HepG2 (cell line): Measurements from ENCODE around the gene SLC9A8. TPM values are rescaled to one million over a fixed set of nuclear protein-coding genes. Genes with fewer than 3 reads are reported as not detected.

Experiments used
- ATAC-seq: fragments of 200-7000 bp; cut with Tn5 transposase; 3 replicates; pipeline ENCODE4 v1.9.1; 2020; ENCODE audit warnings: mild to moderate bottlenecking, moderate library complexity
- BruUV-seq: library from RNA; stranded (reverse); fragments of 400-500 nt; replicated peaks from 2 replicates; lab custom pipeline; 2021; lab: Mats Ljungman, UMichigan
- CTCF ChIA-PET: fragments of 300-600 bp; formaldehyde crosslinking; extraction: SDS; loops from one replicate; lab custom pipeline; 2021; ENCODE audit warnings: low total read pairs, inconsistent platforms, low intra/inter-chr PET ratio; lab: Yijun Ruan, JAX
- POLR2A ChIA-PET: fragments of 350-600 bp; sonication (Branson Sonifier 250); formaldehyde crosslinking; loops from one replicate; lab custom pipeline; 2020; ENCODE audit warnings: antibody characterized with exemption, inconsistent platforms; lab: Yijun Ruan, JAX
- DNase-seq: peaks from one replicate; pipeline ENCODE4 v3.0.0-alpha.2; 2015; ENCODE audit warnings: low spot score
- FAIRE-seq: peaks from 3 replicates; lab custom pipeline; 2011; peaks lifted over from hg19 to GRCh38; lab: Jason Lieb, UNC
- H2AFZ ChIP-seq: one replicate; pipeline ENCODE4 v1.6.1; 2011; ENCODE audit warnings: low read length, inconsistent platforms
- H3K27ac ChIP-seq: fragments of 300-600 bp; 3 replicates; pipeline ENCODE4 v1.8.0; 2011; ENCODE audit warnings: mixed run types, mild to moderate bottlenecking, mixed read lengths, low read length, inconsistent platforms; ENCODE audit not compliant: insufficient read depth; ENCODE audit errors: extremely low read length
- H3K27me3 ChIP-seq, 2 experiments: fragments of 200-600 bp in 1 of 2; 2 replicates in 1 of 2; 3 replicates in 1 of 2; pipeline versions ENCODE4 v1.6.0 to v1.8.0; 2011; ENCODE audit warnings: low read length in 2 of 2, mild to moderate bottlenecking in 2 of 2, moderate library complexity in 2 of 2, inconsistent platforms in 1 of 2; ENCODE audit not compliant: insufficient read depth in 2 of 2, control insufficient read depth in 1 of 2
- H3K36me3 ChIP-seq, 2 experiments: fragments of 200-600 bp in 1 of 2; replicated peaks in 1 of 2; 2 replicates in 1 of 2; 3 replicates in 1 of 2; pipeline versions ENCODE4 v1.5.1 to v1.8.0; 2011; ENCODE audit warnings: low read length in 2 of 2, inconsistent platforms in 1 of 2; ENCODE audit not compliant: insufficient read depth in 2 of 2, control insufficient read depth in 1 of 2
- H3K4me1 ChIP-seq: 2 replicates; pipeline ENCODE4 v1.5.1; 2012; ENCODE audit warnings: low read length, inconsistent platforms; ENCODE audit not compliant: insufficient read depth
- H3K4me2 ChIP-seq: 2 replicates; pipeline ENCODE4 v1.6.0; 2011; ENCODE audit warnings: low read depth, low read length, inconsistent platforms
- H3K4me3 ChIP-seq, 3 experiments: fragments of 200-600 bp in 1 of 3; sonication (generic), shearing (Covaris generic) in 1 of 3; replicated peaks in 1 of 3; 2 replicates each; pipeline ENCODE4 v1.5.1; 2011 to 2016; ENCODE audit warnings: low read length in 3 of 3, inconsistent platforms in 2 of 3, low read depth in 2 of 3, mild to moderate bottlenecking in 2 of 3, control low read depth in 1 of 3, mixed read lengths in 1 of 3; ENCODE audit not compliant: insufficient read depth in 1 of 3
- H3K79me2 ChIP-seq: one replicate; pipeline ENCODE4 v1.6.1; 2011; ENCODE audit warnings: low read length, inconsistent platforms; ENCODE audit not compliant: insufficient read depth
- H3K9ac ChIP-seq: 2 replicates; pipeline ENCODE4 v1.6.0; 2011; ENCODE audit warnings: mild to moderate bottlenecking, low read depth, low read length, inconsistent platforms; ENCODE audit not compliant: insufficient read depth
- H3K9me3 ChIP-seq: 2 replicates; pipeline ENCODE4 v1.5.1; 2012; ENCODE audit warnings: mild to moderate bottlenecking, low read length
- H4K20me1 ChIP-seq: 2 replicates; pipeline ENCODE4 v1.6.0; 2011; ENCODE audit warnings: inconsistent platforms, mild to moderate bottlenecking, low read length, moderate library complexity; ENCODE audit not compliant: insufficient read depth
- CENPX ChIP-seq: sonication (generic); formaldehyde crosslinking; IDR thresholded peaks from 2 replicates; pipeline ENCODE4 v1.9.0; 2021; ENCODE audit warnings: mild to moderate bottlenecking, missing genetic modification reagents, moderate library complexity
- MTA3 ChIP-seq: sonication (generic); formaldehyde crosslinking; IDR thresholded peaks from 2 replicates; pipeline ENCODE4 v1.4.0; 2020; ENCODE audit warnings: missing genetic modification reagents
- POLR2A ChIP-seq, 2 experiments: IDR thresholded peaks; 2 replicates each; pipeline ENCODE4 v1.6.1; 2011; ENCODE audit warnings: low read depth in 2 of 2, low read length in 2 of 2, mild to moderate bottlenecking in 1 of 2, moderate library complexity in 1 of 2; ENCODE audit not compliant: insufficient read depth in 1 of 2
- RXRB ChIP-seq: IDR thresholded peaks from 2 replicates; pipeline ENCODE4 v1.6.1; 2016; ENCODE audit warnings: borderline replicate concordance, missing genetic modification reagents, missing compliant biosample characterization
- SNRNP70 ChIP-seq: fragments of 200-400 bp; formaldehyde crosslinking; IDR thresholded peaks from 2 replicates; pipeline ENCODE4 v1.6.1; 2017; ENCODE audit warnings: mild to moderate bottlenecking, low read depth, low read length, moderate library complexity
- SRY ChIP-seq: sonication (generic); formaldehyde crosslinking; IDR thresholded peaks from 2 replicates; pipeline ENCODE4 v1.8.0; 2022; ENCODE audit warnings: mild to moderate bottlenecking, missing genetic modification reagents
- TBL1XR1 ChIP-seq: fragments of 150-350 bp; IDR thresholded peaks from 2 replicates; pipeline ENCODE4 v1.6.1; 2014; ENCODE audit warnings: borderline replicate concordance, low read length; ENCODE audit not compliant: partially characterized antibody
- TOE1 ChIP-seq: sonication (generic); formaldehyde crosslinking; IDR thresholded peaks from 2 replicates; pipeline ENCODE4 v1.4.0; 2020; ENCODE audit warnings: mild to moderate bottlenecking, missing genetic modification reagents
- YY1 ChIP-seq: IDR thresholded peaks from 2 replicates; pipeline ENCODE4 v1.6.1; 2011; ENCODE audit warnings: low read length, low read depth, moderate library complexity, mild to moderate bottlenecking; ENCODE audit not compliant: insufficient read depth, insufficient replicate concordance
- ZBTB8A ChIP-seq: sonication (generic); formaldehyde crosslinking; IDR thresholded peaks from 2 replicates; pipeline ENCODE4 v1.4.0; 2020; ENCODE audit warnings: mild to moderate bottlenecking, low read depth, missing genetic modification reagents, borderline replicate concordance
- ZKSCAN8 ChIP-seq: IDR thresholded peaks from 2 replicates; pipeline ENCODE4 v1.6.1; 2016; ENCODE audit warnings: borderline replicate concordance, missing genetic modification reagents, missing compliant biosample characterization
- ZNF180 ChIP-seq: sonication (generic); formaldehyde crosslinking; IDR thresholded peaks from 2 replicates; pipeline ENCODE4 v1.4.0; 2020; ENCODE audit warnings: low read depth, missing genetic modification reagents, borderline replicate concordance
- ZNF790 ChIP-seq: sonication (generic); formaldehyde crosslinking; IDR thresholded peaks from 2 replicates; pipeline ENCODE4 v1.8.0; 2022; ENCODE audit warnings: missing genetic modification reagents, mild to moderate bottlenecking, borderline replicate concordance
- WGBS: methylation state at CpG from one replicate; pipeline ENCODE4 v1.1.6; 2017; ENCODE audit warnings: low lambda C conversion rate; 5-methylcytosine and 5-hydroxymethylcytosine counted together
- in situ Hi-C: cut with HindIII; loops from 2 replicates; pipeline ENCODE4 v1.10.0; 2017; ENCODE audit warnings: low pct_unique_long_range_greater_than_20kb; ENCODE audit not compliant: extremely low pct_ligation_motif_present
- intact Hi-C: fragments of 100-400 bp; cut with micrococcal nuclease; formaldehyde crosslinking; loops from one replicate; pipeline ENCODE4 v1.10.0; 2022; ENCODE audit not compliant: unreplicated experiment
- polyA plus RNA-seq, 8 experiments: library from polyadenylated mRNA; depleted of rRNA in 3 of 8; stranded (reverse) in 7 of 8; unstranded in 1 of 8; fragments of >200 nt; fragmentation: Illumina TruSeq in 4 of 8; extraction: Trizol in 4 of 8; gene quantifications; 2 replicates each; pipeline versions ENCODE4 v1.2.1 to v1.2.3, GENCODE V29; 2011 to 2016; ENCODE audit warnings: low read depth in 4 of 8, missing spikeins in 1 of 8, mixed read lengths in 1 of 8; ENCODE audit not compliant: insufficient read depth in 1 of 8
- total RNA-seq, 5 experiments: library from RNA; depleted of rRNA; stranded (reverse); fragments of >200 nt; fragmentation: Illumina TruSeq; extraction: Trizol; gene quantifications; 2 replicates each; pipeline ENCODE4 v1.2.3, GENCODE V29; 2016; ENCODE audit warnings: low read depth in 1 of 5
- TF ChIP-seq, protein P1 (sequence below): IDR thresholded peaks from 2 replicates; pipeline ENCODE4 v1.6.1; 2018; ENCODE audit warnings: missing genetic modification reagents
- TF ChIP-seq, protein P2 (sequence below): sonication (generic); formaldehyde crosslinking; IDR thresholded peaks from 2 replicates; pipeline ENCODE4 v1.4.0; 2020; ENCODE audit warnings: missing genetic modification reagents, borderline replicate concordance
- TF ChIP-seq, protein P3 (sequence below): sonication (generic); formaldehyde crosslinking; IDR thresholded peaks from 2 replicates; pipeline ENCODE4 v1.5.0; 2020; ENCODE audit warnings: mild to moderate bottlenecking, missing genetic modification reagents

Gene SLC9A8
- total and polyA plus RNA-seq, 2 of the 13 experiments (the other 11 are each of a cell fraction or from before 2014, with no cell fraction given): 4.1 to 7.4 TPM

DNA sequence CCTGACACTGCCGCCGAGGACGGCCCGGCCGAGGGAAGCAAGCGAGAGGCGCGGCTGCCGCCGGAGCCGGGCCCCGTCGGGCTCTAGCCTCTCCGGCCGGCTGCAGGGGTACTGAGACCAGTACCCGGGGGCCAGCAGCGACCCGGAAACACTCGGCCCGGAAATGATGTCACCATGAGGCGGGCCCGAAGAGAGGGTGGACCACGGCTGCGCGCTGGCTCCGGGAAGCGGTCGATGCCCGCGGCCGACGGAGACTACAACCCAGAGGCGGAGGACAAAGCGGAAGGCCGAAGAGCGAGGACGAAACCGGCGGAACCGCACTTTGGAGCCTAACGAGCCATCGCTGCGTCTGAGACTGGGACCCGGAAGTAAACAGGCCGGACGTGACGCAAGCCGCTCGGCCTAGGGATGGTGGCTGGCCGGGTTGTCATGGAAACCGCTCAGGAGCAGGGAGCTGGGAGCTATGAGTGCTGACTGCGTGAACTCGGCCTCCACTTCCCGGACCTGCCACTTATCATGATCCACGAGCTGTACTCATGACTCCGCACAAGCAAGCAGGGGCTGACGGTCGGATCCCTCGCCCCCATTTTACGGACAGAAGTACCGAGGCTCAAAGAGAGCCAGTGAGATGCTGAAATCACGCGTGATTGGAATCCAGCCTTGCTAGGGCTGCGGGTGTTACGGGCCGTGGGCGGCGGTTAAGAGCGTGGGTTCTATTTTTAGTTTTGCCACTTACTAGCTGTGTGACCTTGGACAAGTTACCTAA lies 102.9 kb downstream of the SLC9A8 start, which contains the start of gene SPATA2:
Gene SPATA2, minus strand, starts transcription at position 150 of the 766 bp plus-strand sequence. CDS start 7,039 bp downstream, outside the sequence.
- H4K20me1 ChIP-seq: no peaks in the 10 kb centered on the region
- H3K79me2 ChIP-seq: peaks cover 46% of the 10 kb centered on the region
- TF ChIP-seq CENPX (no peak), TBL1XR1 (peak; percentile 7), RXRB (CRISPR knock-in tag) (peak; percentile 33; the same call in 1 of the 2 replicates), ZBTB8A (CRISPR knock-in tag) (no peak), TOE1 (CRISPR knock-in tag) (peak; percentile 43; the same call in 1 of the 2 replicates), ZNF790 (CRISPR knock-in tag) (peak; percentile 14; the same call in 1 of the 2 replicates), SNRNP70 (no peak), ZKSCAN8 (no peak; the same call in 1 of the 2 replicates), SRY (peak; percentile 74; the same call in 1 of the 2 replicates), MTA3 (no peak), YY1 (peak; percentile 79), ZNF180 (CRISPR knock-in tag) (no peak), POLR2A (IDR thresholded peaks at IDR 0.05; ENCODE audit: insufficient read depth in 1 of 2, low read depth in 2 of 2, low read length in 2 of 2) (peak; percentile 72 to 83)
- TF ChIP-seq, protein P1, sequence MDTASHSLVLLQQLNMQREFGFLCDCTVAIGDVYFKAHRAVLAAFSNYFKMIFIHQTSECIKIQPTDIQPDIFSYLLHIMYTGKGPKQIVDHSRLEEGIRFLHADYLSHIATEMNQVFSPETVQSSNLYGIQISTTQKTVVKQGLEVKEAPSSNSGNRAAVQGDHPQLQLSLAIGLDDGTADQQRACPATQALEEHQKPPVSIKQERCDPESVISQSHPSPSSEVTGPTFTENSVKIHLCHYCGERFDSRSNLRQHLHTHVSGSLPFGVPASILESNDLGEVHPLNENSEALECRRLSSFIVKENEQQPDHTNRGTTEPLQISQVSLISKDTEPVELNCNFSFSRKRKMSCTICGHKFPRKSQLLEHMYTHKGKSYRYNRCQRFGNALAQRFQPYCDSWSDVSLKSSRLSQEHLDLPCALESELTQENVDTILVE: peak; percentile 96
- TF ChIP-seq, protein P2, sequence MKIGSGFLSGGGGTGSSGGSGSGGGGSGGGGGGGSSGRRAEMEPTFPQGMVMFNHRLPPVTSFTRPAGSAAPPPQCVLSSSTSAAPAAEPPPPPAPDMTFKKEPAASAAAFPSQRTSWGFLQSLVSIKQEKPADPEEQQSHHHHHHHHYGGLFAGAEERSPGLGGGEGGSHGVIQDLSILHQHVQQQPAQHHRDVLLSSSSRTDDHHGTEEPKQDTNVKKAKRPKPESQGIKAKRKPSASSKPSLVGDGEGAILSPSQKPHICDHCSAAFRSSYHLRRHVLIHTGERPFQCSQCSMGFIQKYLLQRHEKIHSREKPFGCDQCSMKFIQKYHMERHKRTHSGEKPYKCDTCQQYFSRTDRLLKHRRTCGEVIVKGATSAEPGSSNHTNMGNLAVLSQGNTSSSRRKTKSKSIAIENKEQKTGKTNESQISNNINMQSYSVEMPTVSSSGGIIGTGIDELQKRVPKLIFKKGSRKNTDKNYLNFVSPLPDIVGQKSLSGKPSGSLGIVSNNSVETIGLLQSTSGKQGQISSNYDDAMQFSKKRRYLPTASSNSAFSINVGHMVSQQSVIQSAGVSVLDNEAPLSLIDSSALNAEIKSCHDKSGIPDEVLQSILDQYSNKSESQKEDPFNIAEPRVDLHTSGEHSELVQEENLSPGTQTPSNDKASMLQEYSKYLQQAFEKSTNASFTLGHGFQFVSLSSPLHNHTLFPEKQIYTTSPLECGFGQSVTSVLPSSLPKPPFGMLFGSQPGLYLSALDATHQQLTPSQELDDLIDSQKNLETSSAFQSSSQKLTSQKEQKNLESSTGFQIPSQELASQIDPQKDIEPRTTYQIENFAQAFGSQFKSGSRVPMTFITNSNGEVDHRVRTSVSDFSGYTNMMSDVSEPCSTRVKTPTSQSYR (CRISPR knock-in tag): 0 out of 2 replicates have a peak, but pooled peaks have one; percentile 19
- TF ChIP-seq, protein P3, sequence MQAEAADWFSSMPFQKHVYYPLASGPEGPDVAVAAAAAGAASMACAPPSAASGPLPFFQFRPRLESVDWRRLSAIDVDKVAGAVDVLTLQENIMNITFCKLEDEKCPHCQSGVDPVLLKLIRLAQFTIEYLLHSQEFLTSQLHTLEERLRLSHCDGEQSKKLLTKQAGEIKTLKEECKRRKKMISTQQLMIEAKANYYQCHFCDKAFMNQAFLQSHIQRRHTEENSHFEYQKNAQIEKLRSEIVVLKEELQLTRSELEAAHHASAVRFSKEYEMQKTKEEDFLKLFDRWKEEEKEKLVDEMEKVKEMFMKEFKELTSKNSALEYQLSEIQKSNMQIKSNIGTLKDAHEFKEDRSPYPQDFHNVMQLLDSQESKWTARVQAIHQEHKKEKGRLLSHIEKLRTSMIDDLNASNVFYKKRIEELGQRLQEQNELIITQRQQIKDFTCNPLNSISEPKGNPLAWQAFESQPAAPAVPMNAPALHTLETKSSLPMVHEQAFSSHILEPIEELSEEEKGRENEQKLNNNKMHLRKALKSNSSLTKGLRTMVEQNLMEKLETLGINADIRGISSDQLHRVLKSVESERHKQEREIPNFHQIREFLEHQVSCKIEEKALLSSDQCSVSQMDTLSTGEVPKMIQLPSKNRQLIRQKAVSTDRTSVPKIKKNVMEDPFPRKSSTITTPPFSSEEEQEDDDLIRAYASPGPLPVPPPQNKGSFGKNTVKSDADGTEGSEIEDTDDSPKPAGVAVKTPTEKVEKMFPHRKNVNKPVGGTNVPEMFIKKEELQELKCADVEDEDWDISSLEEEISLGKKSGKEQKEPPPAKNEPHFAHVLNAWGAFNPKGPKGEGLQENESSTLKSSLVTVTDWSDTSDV (CRISPR knock-in tag): peak; percentile 86; the same call in 1 of the 2 replicates

More for the DNA sequence above, 102.9 kb downstream of the SLC9A8 start, which contains the start of gene SPATA2:
- no peaks in the 10 kb centered on the region; a peak in 1 of 5 replicates for H3K27me3 ChIP-seq
- peaks cover 2 to 3% of the 10 kb centered on the region in 2 experiments; a peak in 4 of 5 replicates for H3K36me3 ChIP-seq
- DNase-seq (peak; percentile 98), ATAC-seq (peak; percentile 82), FAIRE-seq (peak; percentile 67)
- ChIA-PET POLR2A (interaction anchor here (0.8 to 2.6 kb wide), 27 partner anchors 10 to 635 kb away, joined by 3 to 105 read pairs (median 5); partner anchors contain the start of genes PEDS1, RNF114 and SLC9A8), CTCF (interaction anchor here (2.3 kb wide), 1 partner anchor 13 kb away, joined by 10 read pairs; no protein-coding TSS in a partner anchor)
- intact Hi-C loops (loop anchor here (2.0 kb wide), 1 partner anchor 13 kb away; no protein-coding TSS in a partner anchor), in situ Hi-C loops (no loop called here)
- peaks cover 70% of the 10 kb centered on the region for H3K4me1 ChIP-seq
- TSS peak; percentile 81 for BruUV-seq
- peak within 1 kb of the TSS; percentile 97 for H3K27ac ChIP-seq
- H3K4me2 ChIP-seq: peak within 1 kb of the TSS; percentile 98
- no peaks in the 10 kb centered on the region for H3K9me3 ChIP-seq
- peak within 1 kb of the TSS; percentile 92 for H3K9ac ChIP-seq
- 1% methylated on average over 58 of the region's 69 CpGs for WGBS
- H3K4me3 ChIP-seq: peak within 1 kb of the TSS; percentile 74 to 91 (median 90)
- peak within 1 kb of the TSS; percentile 58 for H2AFZ ChIP-seq
